Measurements from ENCODE around the gene PTPRA. TPM values are rescaled to one million over a fixed set of nuclear protein-coding genes. Genes with fewer than 3 reads are reported as not detected.

PTPRA gene
- total and polyA plus RNA-seq, 10 of the 15 experiments (the other 5 are each of a cell fraction or from before 2014, with no cell fraction given) = 3.9 to 62.1 (median 34.6) TPM

- Histone ChIP-seq H3K4me3 (no peak overlapping the region), H3K36me3 (ENCODE audit: control insufficient read depth in 2 of 2, insufficient read depth in 2 of 2, low read length in 1 of 2) (peaks cover 0 to 15% of the 10 kb centered on the region in 2 experiments; a peak in 3 of 4 replicates), H3K27ac (ENCODE audit: control insufficient read depth, insufficient read depth) (no peak overlapping the region), H3K79me2 (ENCODE audit: control insufficient read depth, insufficient read depth, low read length) (no peaks in the 10 kb centered on the region), H3K9me3 (replicated peaks; ENCODE audit: control insufficient read depth, insufficient read depth, low read length) (no peaks in the 10 kb centered on the region), H4K20me1 (ENCODE audit: control insufficient read depth, insufficient read depth) (no peaks in the 10 kb centered on the region), H3K4me1 (ENCODE audit: control insufficient read depth, insufficient read depth, low read length) (no peaks in the 10 kb centered on the region), H2AFZ (ENCODE audit: control insufficient read depth, low read depth, low read length) (no peak overlapping the region), H3K4me2 (ENCODE audit: control insufficient read depth, insufficient read depth) (no peak overlapping the region), H3K9ac (ENCODE audit: control insufficient read depth, insufficient read depth, low read length) (no peak overlapping the region), H3K27me3 (replicated peaks in 1 of 2; ENCODE audit: control insufficient read depth in 2 of 2, insufficient read depth in 2 of 2, low read length in 1 of 2) (no peaks in the 10 kb centered on the region)
- 53% methylated on average over 1 of the region's 1 CpG for WGBS (ENCODE audit: insufficient coverage, insufficient replicate concordance, low lambda C conversion rate, missing lambda C conversion rate)
- SMC1A ChIA-PET (ENCODE audit: uncharacterized antibody, unreplicated experiment) = no interaction called here
- DNase-seq (ENCODE audit: low read depth, low spot score) (no peak), FAIRE-seq (peak; percentile 18), ATAC-seq (no peak)
- CTCF ChIA-PET = interaction anchor here (1.0 to 1.2 kb wide), 2 partner anchors 71 to 297 kb away, joined by 3 to 4 read pairs; no protein-coding TSS in a partner anchor
- in situ Hi-C loops (cut with MboI) (no loop called here), intact Hi-C loops (cut with micrococcal nuclease; ENCODE audit: unreplicated experiment) (no loop called here)
- POLR2A ChIA-PET = no interaction called here
- BruUV-seq (replicated peaks) = no TSS peak
- RAD21 ChIA-PET (ENCODE audit: unreplicated experiment) = interaction anchor here (1.2 kb wide), 1 partner anchor 138 kb away, joined by 3 read pairs; the partner anchor contains the start of gene PTPRA
- TF ChIP-seq, protein P1, sequence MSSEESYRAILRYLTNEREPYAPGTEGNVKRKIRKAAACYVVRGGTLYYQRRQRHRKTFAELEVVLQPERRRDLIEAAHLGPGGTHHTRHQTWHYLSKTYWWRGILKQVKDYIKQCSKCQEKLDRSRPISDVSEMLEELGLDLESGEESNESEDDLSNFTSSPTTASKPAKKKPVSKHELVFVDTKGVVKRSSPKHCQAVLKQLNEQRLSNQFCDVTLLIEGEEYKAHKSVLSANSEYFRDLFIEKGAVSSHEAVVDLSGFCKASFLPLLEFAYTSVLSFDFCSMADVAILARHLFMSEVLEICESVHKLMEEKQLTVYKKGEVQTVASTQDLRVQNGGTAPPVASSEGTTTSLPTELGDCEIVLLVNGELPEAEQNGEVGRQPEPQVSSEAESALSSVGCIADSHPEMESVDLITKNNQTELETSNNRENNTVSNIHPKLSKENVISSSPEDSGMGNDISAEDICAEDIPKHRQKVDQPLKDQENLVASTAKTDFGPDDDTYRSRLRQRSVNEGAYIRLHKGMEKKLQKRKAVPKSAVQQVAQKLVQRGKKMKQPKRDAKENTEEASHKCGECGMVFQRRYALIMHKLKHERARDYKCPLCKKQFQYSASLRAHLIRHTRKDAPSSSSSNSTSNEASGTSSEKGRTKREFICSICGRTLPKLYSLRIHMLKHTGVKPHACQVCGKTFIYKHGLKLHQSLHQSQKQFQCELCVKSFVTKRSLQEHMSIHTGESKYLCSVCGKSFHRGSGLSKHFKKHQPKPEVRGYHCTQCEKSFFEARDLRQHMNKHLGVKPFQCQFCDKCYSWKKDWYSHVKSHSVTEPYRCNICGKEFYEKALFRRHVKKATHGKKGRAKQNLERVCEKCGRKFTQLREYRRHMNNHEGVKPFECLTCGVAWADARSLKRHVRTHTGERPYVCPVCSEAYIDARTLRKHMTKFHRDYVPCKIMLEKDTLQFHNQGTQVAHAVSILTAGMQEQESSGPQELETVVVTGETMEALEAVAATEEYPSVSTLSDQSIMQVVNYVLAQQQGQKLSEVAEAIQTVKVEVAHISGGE (CRISPR knock-in tag; IDR thresholded peaks at IDR 0.05) = no peak
- TF ChIP-seq EZH2 (IDR thresholded peaks at IDR 0.05; ENCODE audit: borderline replicate concordance, control insufficient read depth, low read depth, low read length) (no peak), FOXK2 (IDR thresholded peaks at IDR 0.05) (no peak), KAT2A (conservative IDR thresholded peaks at IDR 0.05; ENCODE audit: control insufficient read depth, low read depth, low read length) (no peak), FOXM1 (IDR thresholded peaks at IDR 0.05; ENCODE audit: low read depth, low read length) (no peak), SREBF2 (IDR thresholded peaks at IDR 0.05; ENCODE audit: low read length) (no peak), TCF7 (IDR thresholded peaks at IDR 0.05; ENCODE audit: borderline replicate concordance) (no peak), RAD21 (IDR thresholded peaks at IDR 0.05; ENCODE audit: insufficient read depth, low read depth, low read length) (no peak), SMC3 (IDR thresholded peaks at IDR 0.05; ENCODE audit: borderline replicate concordance, low read length) (no peak), KDM1A (IDR thresholded peaks at IDR 0.05; ENCODE audit: borderline replicate concordance) (no peak)
- TF ChIP-seq, protein P2, sequence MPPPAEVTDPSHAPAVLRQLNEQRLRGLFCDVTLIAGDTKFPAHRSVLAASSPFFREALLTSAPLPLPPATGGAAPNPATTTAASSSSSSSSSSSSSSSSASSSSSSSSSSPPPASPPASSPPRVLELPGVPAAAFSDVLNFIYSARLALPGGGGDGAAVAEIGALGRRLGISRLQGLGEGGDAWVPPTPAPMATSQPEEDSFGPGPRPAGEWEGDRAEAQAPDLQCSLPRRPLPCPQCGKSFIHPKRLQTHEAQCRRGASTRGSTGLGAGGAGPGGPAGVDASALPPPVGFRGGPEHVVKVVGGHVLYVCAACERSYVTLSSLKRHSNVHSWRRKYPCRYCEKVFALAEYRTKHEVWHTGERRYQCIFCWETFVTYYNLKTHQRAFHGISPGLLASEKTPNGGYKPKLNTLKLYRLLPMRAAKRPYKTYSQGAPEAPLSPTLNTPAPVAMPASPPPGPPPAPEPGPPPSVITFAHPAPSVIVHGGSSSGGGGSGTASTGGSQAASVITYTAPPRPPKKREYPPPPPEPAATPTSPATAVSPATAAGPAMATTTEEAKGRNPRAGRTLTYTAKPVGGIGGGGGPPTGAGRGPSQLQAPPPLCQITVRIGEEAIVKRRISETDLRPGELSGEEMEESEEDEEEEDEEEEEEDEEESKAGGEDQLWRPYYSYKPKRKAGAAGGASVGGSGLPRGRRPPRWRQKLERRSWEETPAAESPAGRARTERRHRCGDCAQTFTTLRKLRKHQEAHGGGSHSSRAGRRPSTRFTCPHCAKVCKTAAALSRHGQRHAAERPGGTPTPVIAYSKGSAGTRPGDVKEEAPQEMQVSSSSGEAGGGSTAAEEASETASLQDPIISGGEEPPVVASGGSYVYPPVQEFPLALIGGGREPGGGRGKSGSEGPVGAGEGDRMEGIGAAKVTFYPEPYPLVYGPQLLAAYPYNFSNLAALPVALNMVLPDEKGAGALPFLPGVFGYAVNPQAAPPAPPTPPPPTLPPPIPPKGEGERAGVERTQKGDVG (CRISPR knock-in tag; IDR thresholded peaks at IDR 0.05) = no peak
- TF ChIP-seq, protein P3, sequence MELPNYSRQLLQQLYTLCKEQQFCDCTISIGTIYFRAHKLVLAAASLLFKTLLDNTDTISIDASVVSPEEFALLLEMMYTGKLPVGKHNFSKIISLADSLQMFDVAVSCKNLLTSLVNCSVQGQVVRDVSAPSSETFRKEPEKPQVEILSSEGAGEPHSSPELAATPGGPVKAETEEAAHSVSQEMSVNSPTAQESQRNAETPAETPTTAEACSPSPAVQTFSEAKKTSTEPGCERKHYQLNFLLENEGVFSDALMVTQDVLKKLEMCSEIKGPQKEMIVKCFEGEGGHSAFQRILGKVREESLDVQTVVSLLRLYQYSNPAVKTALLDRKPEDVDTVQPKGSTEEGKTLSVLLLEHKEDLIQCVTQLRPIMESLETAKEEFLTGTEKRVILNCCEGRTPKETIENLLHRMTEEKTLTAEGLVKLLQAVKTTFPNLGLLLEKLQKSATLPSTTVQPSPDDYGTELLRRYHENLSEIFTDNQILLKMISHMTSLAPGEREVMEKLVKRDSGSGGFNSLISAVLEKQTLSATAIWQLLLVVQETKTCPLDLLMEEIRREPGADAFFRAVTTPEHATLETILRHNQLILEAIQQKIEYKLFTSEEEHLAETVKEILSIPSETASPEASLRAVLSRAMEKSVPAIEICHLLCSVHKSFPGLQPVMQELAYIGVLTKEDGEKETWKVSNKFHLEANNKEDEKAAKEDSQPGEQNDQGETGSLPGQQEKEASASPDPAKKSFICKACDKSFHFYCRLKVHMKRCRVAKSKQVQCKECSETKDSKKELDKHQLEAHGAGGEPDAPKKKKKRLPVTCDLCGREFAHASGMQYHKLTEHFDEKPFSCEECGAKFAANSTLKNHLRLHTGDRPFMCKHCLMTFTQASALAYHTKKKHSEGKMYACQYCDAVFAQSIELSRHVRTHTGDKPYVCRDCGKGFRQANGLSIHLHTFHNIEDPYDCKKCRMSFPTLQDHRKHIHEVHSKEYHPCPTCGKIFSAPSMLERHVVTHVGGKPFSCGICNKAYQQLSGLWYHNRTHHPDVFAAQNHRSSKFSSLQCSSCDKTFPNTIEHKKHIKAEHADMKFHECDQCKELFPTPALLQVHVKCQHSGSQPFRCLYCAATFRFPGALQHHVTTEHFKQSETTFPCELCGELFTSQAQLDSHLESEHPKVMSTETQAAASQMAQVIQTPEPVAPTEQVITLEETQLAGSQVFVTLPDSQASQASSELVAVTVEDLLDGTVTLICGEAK (IDR thresholded peaks at IDR 0.05; ENCODE audit: borderline replicate concordance) = no peak
These were observed 137.9 kb downstream of the PTPRA start for GRCh38 chr20:3010985-3011723.
